Osteoblast (primary cell): ENCODE results near the gene GGA3. TPM values are rescaled to one million over a fixed set of nuclear protein-coding genes. Genes with fewer than 3 reads are reported as not detected.
"Not testable (repeated sequence)": the region's sequence is repeated elsewhere in the genome, so short reads cannot be mapped to it uniquely, and the experiment has no call there.

Source experiments
- DNase-seq: peaks from one replicate; pipeline ENCODE4 v3.0.0; 2011; ENCODE audit warnings: low spot score, mixed read lengths; ENCODE audit not compliant: insufficient read length; ENCODE audit errors: missing footprints
- H2AFZ ChIP-seq: 2 replicates; pipeline ENCODE4 v1.6.0; 2011; ENCODE audit warnings: mild to moderate bottlenecking, low read length
- H3K27ac ChIP-seq: 2 replicates; pipeline ENCODE4 v1.5.1; 2011; ENCODE audit warnings: mild to moderate bottlenecking, low read depth, low read length, moderate library complexity
- H3K27me3 ChIP-seq: 2 replicates; pipeline ENCODE4 v1.6.0; 2012; ENCODE audit warnings: mild to moderate bottlenecking, control low read depth, inconsistent platforms, low read length, moderate library complexity; ENCODE audit not compliant: insufficient read depth
- H3K36me3 ChIP-seq: 2 replicates; pipeline ENCODE4 v1.5.1; 2011; ENCODE audit warnings: mild to moderate bottlenecking, low read length, control low read depth, moderate library complexity; ENCODE audit not compliant: insufficient read depth
- H3K4me1 ChIP-seq: 2 replicates; pipeline ENCODE4 v1.5.1; 2011; ENCODE audit warnings: mild to moderate bottlenecking, low read length, control low read depth, moderate library complexity; ENCODE audit not compliant: insufficient read depth
- H3K4me2 ChIP-seq: 2 replicates; pipeline ENCODE4 v1.6.0; 2011; ENCODE audit warnings: mild to moderate bottlenecking, low read length; ENCODE audit not compliant: insufficient read depth
- H3K4me3 ChIP-seq: fragments of 200-600 bp; sonication (generic); 3 replicates; pipeline ENCODE4 v1.5.1; 2012; ENCODE audit warnings: mild to moderate bottlenecking, low read length, inconsistent platforms; ENCODE audit not compliant: insufficient read depth
- H3K79me2 ChIP-seq: 2 replicates; pipeline ENCODE4 v1.6.0; 2012; ENCODE audit warnings: mild to moderate bottlenecking, low read length, control low read depth, inconsistent platforms; ENCODE audit not compliant: insufficient read depth
- H3K9me3 ChIP-seq: 2 replicates; pipeline ENCODE4 v1.5.1; 2011; ENCODE audit warnings: low read depth, low read length, control low read depth
- H4K20me1 ChIP-seq: 2 replicates; pipeline ENCODE4 v1.6.0; 2012; ENCODE audit warnings: mild to moderate bottlenecking, low read length, control low read depth; ENCODE audit not compliant: insufficient read depth
- CTCF ChIP-seq: IDR thresholded peaks from 2 replicates; pipeline ENCODE4 v1.5.1; 2011; ENCODE audit warnings: mild to moderate bottlenecking, low read depth, low read length, moderate library complexity; ENCODE audit errors: extremely low read depth
- total RNA-seq: library from RNA; depleted of rRNA; stranded (reverse); fragments of >200 nt; gene quantifications from 2 replicates; pipeline ENCODE4 v1.2.3, GENCODE V29; 2012

GGA3 gene
- total RNA-seq, 1 donor = 9.0 TPM

GRCh38 chr17:75265614-75266315, 4.4 kb upstream of the GGA3 start:
- Histone ChIP-seq H3K4me3 (no peak overlapping the region), H3K9me3 (no peaks in the 10 kb centered on the region), H3K4me1 (peaks cover 28% of the 10 kb centered on the region), H3K36me3 (peaks cover 29% of the 10 kb centered on the region), H2AFZ (no peak overlapping the region), H3K27ac (no peak overlapping the region), H3K27me3 (no peaks in the 10 kb centered on the region), H3K4me2 (no peak overlapping the region), H4K20me1 (peaks cover 3% of the 10 kb centered on the region), H3K79me2 (peaks cover 24% of the 10 kb centered on the region)
- no peak for DNase-seq
- no peak for TF ChIP-seq CTCF

GRCh38 chr17:75263055-75263454, 1.6 kb upstream of the GGA3 start:
- Histone ChIP-seq H3K4me3 (no peak overlapping the region), H3K27me3 (no peaks in the 10 kb centered on the region), H3K79me2 (peaks cover 51% of the 10 kb centered on the region), H2AFZ (no peak overlapping the region), H3K36me3 (peaks cover 29% of the 10 kb centered on the region), H3K4me1 (peaks cover 26% of the 10 kb centered on the region), H4K20me1 (peaks cover 16% of the 10 kb centered on the region), H3K9me3 (no peaks in the 10 kb centered on the region), H3K27ac (no peak overlapping the region), H3K4me2 (no peak overlapping the region)
- TF ChIP-seq CTCF = no peak
- DNase-seq = no peak

GRCh38 chr17:75262112-75262606, 753 bp upstream of the GGA3 start:
- Histone ChIP-seq H3K4me2 (peak overlapping the region; percentile 88), H3K36me3 (peaks cover 29% of the 10 kb centered on the region), H3K79me2 (peaks cover 55% of the 10 kb centered on the region), H3K4me3 (peak overlapping the region; percentile 94), H3K9me3 (no peaks in the 10 kb centered on the region), H2AFZ (peak overlapping the region; percentile 97), H4K20me1 (peaks cover 16% of the 10 kb centered on the region), H3K27me3 (no peaks in the 10 kb centered on the region), H3K4me1 (peaks cover 23% of the 10 kb centered on the region), H3K27ac (peak overlapping the region; percentile 100)
- DNase-seq = peak; percentile 94
- no peak for TF ChIP-seq CTCF

- no peak for TF ChIP-seq CTCF
- Histone ChIP-seq H3K4me2 (peak overlapping the region; percentile 88), H3K36me3 (peaks cover 22% of the 10 kb centered on the region), H3K4me3 (peak overlapping the region; percentile 94), H3K79me2 (peaks cover 61% of the 10 kb centered on the region), H3K4me1 (peaks cover 16% of the 10 kb centered on the region), H3K9me3 (no peaks in the 10 kb centered on the region), H3K27me3 (no peaks in the 10 kb centered on the region), H3K27ac (peak overlapping the region; percentile 100), H4K20me1 (peaks cover 16% of the 10 kb centered on the region), H2AFZ (peak overlapping the region; percentile 97)
- peak; percentile 78 for DNase-seq
Measured at GRCh38 chr17:75260641-75261335, 618 bp downstream of the GGA3 start.

GRCh38 chr17:75257228-75257627, 4.2 kb downstream of the GGA3 start:
- H3K4me1 ChIP-seq = peaks cover 10% of the 10 kb centered on the region
- H4K20me1 ChIP-seq = peaks cover 20% of the 10 kb centered on the region
- H3K4me2 ChIP-seq, H3K9me3 ChIP-seq, DNase-seq, H3K27me3 ChIP-seq, H3K36me3 ChIP-seq, H2AFZ ChIP-seq, H3K4me3 ChIP-seq, H3K27ac ChIP-seq: not testable (repeated sequence)
- peaks cover 61% of the 10 kb centered on the region for H3K79me2 ChIP-seq
